ENCODE data around the gene ARAP1.

The ARAP1 gene

GRCh38 chr11:72762641-72763304, 10.6 kb upstream of the ARAP1 start:
- DNase-seq (ENCODE audit: low read depth) = no peak

- DNase-seq (ENCODE audit: low read depth) = no peak
Observed at GRCh38 chr11:72760539-72761405, 8.6 kb upstream of the ARAP1 start.

GRCh38 chr11:72759468-72759985, 7.3 kb upstream of the ARAP1 start:
- DNase-seq (ENCODE audit: low read depth) = no peak

DNA sequence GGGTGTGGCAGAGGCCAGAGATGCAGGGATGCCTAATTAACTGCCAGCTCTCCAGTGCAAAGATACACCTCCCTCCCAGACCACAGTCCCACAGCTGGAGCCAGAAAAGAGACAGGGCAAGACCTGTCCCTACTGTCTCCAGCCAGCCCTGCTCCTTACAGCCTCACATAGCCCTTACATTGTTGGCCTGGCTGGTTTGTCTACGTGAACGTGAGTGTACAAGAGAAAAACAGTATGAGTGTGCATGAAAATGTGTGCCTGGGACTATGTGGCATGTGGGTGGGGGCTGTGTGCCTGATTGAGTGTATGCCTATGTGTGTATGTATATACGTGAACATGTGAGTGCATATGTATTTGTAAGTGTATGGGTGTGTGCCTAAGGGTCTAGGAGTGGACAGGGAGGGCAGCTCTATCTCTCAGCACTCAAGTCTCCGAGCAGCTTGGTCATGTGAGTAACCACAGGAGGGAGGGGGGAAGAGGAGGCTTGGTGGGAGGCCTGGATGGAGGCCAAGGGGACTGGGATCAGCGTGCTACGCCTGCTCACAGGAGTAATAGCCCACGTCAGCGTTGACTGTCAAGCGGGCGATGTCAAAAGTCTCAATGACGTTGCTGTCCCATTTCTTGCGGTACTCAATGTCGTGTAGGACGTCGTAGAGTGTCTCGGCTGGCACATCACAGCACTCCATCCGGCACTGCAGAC, 6.6 kb upstream of the ARAP1 start:
- no peak for DNase-seq (ENCODE audit: low read depth)

GRCh38 chr11:72758304-72758689, 6.1 kb upstream of the ARAP1 start:
- DNase-seq (ENCODE audit: low read depth) = no peak

DNA sequence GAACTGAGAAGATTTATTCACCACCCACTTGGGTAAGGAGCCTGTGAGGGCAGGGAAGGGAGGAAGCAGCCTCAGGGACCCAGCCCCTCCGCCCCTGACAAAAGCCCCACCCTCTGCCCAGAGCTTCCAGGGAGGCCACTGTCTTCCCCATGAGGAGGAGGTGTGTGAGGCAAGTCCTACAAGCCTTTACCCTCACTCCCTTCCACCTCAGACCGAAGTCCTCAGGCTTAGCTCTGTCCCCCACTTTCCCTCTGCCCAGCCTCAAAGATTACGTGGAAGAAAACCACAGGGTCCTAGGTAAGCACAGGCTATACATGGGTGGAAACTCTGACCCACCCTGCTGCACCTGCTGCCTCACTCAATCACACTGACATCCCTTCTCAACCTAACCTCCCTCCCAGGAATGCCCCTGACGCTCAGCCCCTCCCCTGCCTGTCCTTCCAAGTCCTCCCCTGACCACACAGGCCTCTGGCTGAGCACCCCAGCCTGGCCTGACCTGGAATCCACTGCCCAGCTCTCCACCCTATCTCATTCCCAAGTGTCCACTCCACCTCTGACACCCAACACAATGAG, 3.6 kb upstream of the ARAP1 start:
- no peak for DNase-seq (ENCODE audit: low read depth)

DNA sequence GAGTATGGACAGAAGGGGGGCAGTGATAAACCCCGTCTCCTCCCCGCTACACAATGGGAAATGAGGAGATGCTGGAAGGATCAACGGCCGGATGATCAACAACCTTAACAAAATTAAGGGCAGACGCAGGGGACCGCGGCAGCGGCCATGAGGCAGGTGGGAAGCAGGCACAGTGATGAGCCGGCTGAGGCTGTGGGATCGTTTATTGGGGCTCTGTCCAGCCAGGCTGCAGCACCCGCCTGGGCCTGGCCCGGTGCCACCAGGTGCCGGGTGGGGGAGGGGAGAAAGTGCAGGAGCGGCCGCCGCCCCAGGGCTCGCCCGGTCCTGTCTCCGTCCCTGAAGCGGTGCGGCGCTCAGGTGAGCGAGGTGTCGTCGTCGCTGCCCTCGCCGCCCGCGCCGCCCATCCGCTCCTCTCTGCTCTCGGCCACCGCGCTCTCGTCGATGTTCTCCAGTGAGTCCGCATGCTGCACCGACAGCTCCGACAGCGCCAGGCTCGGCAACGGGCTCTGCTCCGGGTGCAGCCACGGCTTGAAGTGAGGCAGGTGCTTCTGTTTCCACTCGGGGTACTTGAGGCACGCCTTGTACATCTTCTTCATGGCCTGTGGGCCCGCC, 2.4 kb upstream of the ARAP1 start:
- DNase-seq (ENCODE audit: low read depth) = no peak

DNA sequence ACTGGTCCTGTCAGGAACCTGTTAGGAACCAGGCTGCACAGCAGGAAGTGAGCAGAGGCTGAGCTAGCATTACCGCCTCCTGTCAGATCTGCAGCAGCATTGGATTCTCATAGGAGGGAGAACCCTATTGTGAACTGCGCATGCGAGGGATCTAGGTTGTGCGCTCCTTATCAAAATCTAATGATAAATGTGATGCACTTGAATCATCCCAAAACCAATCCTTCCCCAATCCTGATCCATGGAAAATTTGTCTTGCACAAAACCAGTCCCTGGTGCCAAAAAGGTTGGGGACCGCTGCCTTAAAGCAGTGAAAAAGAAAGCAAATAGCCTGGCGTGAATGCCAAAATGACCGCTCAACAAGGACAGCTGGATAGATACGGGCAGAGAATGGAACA, 1.9 kb upstream of the ARAP1 start:
- no peak for DNase-seq (ENCODE audit: low read depth)

GRCh38 chr11:72753341-72754148, 1.3 kb upstream of the ARAP1 start:
- DNase-seq (ENCODE audit: low read depth) = no peak

- no peak for DNase-seq (ENCODE audit: low read depth)
Observed at GRCh38 chr11:72751116-72752087, 806 bp downstream of the ARAP1 start.

DNA sequence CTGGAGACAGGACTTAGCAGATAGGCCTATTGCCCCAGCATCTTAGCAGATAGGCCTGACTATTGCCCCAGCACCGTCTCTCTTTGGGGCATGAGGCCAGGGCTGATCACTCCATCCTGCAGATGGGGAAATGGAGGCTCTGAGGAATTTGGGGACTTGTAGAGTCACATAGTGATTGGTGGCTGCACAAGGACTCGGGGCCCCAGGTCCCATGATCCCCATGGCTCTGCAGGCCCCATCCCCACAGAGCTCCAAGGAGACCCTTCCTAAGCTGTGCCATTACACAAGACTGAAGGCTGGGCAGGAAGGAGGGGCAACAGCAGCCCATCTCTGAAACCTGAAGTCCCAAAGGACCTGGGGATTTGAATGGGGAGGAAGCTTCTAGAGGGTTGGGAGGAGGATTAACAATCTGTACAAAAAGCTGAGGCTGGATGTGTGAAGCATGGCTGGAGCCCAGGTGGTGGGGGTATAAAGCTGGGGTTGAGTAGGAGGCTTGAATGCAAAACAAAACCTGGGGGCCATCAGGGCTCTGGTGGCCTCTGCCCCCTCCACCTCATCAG, 1.6 kb downstream of the ARAP1 start:
- no peak for DNase-seq (ENCODE audit: low read depth)

GRCh38 chr11:72750086-72750485, 2.1 kb downstream of the ARAP1 start:
- DNase-seq (ENCODE audit: low read depth) = no peak

GRCh38 chr11:72747289-72747855, 4.8 kb downstream of the ARAP1 start:
- no peak for DNase-seq (ENCODE audit: low read depth)

DNA sequence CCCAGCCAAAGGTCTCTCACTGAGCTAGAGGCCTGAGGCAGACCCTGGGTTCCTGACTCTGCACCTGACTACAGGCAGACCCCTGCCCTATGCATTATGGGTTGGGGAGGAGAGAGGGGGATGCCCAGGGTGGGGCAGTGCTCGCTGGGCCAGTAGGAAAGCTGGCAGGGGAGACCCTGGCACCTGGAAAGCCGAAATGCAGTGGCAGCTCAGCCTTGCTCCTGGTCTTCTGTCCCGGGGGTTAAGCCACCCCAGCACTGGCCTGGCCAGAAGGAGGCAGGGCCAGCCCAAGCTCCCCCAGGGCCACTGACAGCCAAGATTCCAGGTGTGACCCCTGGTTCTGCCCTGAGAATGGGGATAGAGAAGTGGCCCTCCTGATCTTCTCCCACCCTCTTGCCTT, 5.4 kb downstream of the ARAP1 start:
- no peak for DNase-seq (ENCODE audit: low read depth)

- no peak for DNase-seq (ENCODE audit: low read depth)
Observed at GRCh38 chr11:72745925-72746550, 6.2 kb downstream of the ARAP1 start.

GRCh38 chr11:72745511-72745910, 6.7 kb downstream of the ARAP1 start:
- no peak for DNase-seq (ENCODE audit: low read depth)

DNA sequence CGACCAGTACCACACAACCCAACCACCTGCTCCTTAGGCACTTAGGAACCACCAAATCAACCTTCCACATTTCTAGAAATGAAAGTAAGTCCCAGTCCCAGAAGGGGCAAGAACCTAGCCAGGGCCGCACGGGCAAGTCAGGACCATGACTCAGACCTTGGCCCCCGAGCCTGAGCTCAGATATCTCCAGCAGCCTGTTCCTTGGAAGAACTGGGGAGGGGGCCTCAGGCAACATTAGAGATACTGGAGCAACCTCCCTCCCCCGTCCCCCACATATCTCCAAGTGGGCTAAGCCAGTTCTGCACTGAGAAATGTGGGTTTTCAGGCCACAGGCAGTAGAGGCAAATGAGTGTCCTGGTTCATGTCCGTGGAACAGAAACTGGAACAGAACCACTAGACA, 7.7 kb downstream of the ARAP1 start:
- DNase-seq (ENCODE audit: low read depth) = no peak

DNA sequence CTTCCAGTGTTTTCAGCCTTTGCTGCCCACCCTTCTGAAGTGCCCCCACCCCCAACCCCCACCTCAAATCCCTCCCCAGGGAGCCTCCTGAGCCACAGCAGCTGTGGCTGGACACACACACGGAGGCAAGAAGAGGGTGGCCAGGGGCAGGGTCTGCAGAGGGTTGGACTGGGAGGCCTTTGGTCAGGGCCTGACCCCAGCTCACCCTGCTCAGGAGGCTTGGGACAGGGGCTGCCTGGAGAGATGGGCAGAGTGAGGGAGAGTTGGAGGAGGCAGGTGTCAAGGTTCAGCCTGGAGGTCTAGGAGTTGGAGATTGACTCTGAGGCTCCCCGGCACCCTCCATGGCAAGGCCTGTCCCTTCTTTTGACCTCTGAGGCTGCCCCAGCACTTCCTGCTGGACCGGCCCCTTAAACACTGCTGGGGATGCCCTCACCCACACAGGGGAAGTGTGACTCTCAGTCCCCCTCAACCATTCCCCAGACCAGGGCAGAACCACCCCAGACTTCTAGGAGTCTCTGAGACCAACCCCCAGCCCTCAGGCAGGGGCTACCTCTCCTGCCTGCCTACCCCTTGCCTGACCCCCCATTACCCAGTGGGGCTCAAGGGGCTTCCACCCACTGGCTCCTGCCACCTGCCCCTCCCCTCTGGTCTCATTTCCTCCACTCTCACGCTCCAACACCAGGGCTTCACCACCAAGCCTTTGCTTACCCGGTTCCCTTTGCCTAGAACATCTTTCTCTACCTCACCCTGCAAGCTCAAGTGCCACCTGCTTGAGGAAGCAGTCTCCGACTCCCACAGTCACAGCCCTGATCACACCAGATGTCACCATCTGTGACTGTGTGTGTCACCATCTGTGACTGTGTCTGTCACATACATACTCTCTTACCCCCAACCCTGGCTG, 8.6 kb downstream of the ARAP1 start:
- DNase-seq (ENCODE audit: low read depth) = no peak

All from HS-5 (cell line).